Astrocyte (in vitro differentiated cells and primary cell): ENCODE results near the gene GATA2. TPM values are rescaled to one million over a fixed set of nuclear protein-coding genes. Genes with fewer than 3 reads are reported as not detected.

Source experiments
- DNase-seq: peaks from one replicate; pipeline ENCODE4 v3.0.0-alpha.2; 2010; ENCODE audit warnings: low read depth
- FAIRE-seq: peaks from 2 replicates; lab custom pipeline; 2011; peaks lifted over from hg19 to GRCh38; lab: Jason Lieb, UNC
- H2AFZ ChIP-seq: 2 replicates; pipeline ENCODE4 v1.6.0; 2012; ENCODE audit warnings: low read depth, low read length, inconsistent platforms
- H3K27ac ChIP-seq: 2 replicates; pipeline ENCODE4 v1.5.1; 2011; ENCODE audit warnings: low read depth, low read length, inconsistent platforms
- H3K27me3 ChIP-seq: 2 replicates; pipeline ENCODE4 v1.6.0; 2011; ENCODE audit warnings: low read length, inconsistent platforms; ENCODE audit not compliant: insufficient read depth
- H3K36me3 ChIP-seq: 2 replicates; pipeline ENCODE4 v1.5.1; 2011; ENCODE audit warnings: low read length, inconsistent platforms; ENCODE audit not compliant: insufficient read depth
- H3K4me1 ChIP-seq: 2 replicates; pipeline ENCODE4 v1.5.1; 2011; ENCODE audit warnings: low read length, inconsistent platforms; ENCODE audit not compliant: insufficient read depth
- H3K4me2 ChIP-seq: 2 replicates; pipeline ENCODE4 v1.6.0; 2012; ENCODE audit warnings: low read length, inconsistent platforms
- H3K4me3 ChIP-seq: 2 replicates; pipeline ENCODE4 v1.5.1; 2011; ENCODE audit warnings: low read depth, mild to moderate bottlenecking, low read length, inconsistent platforms; ENCODE audit not compliant: insufficient read depth
- H3K79me2 ChIP-seq: 2 replicates; pipeline ENCODE4 v1.6.0; 2012; ENCODE audit warnings: mild to moderate bottlenecking, low read length, inconsistent platforms; ENCODE audit not compliant: insufficient read depth
- H3K9ac ChIP-seq: 2 replicates; pipeline ENCODE4 v1.6.0; 2012; ENCODE audit warnings: mild to moderate bottlenecking, low read length, inconsistent platforms
- H3K9me3 ChIP-seq: 2 replicates; pipeline ENCODE4 v1.5.1; 2012; ENCODE audit warnings: low read depth, mild to moderate bottlenecking, low read length, inconsistent platforms; ENCODE audit not compliant: insufficient read depth
- H4K20me1 ChIP-seq: 2 replicates; pipeline ENCODE4 v1.6.0; 2012; ENCODE audit warnings: low read length, inconsistent platforms; ENCODE audit not compliant: insufficient read depth
- H3K27ac Mint-ChIP-seq: one replicate; pipeline ENCODE4 v1.8.0; 2021; ENCODE audit warnings: mild to moderate bottlenecking, mixed read lengths; ENCODE audit not compliant: unreplicated experiment
- H3K27me3 Mint-ChIP-seq: one replicate; pipeline ENCODE4 v1.8.0; 2021; ENCODE audit warnings: low read depth, mixed read lengths; ENCODE audit not compliant: unreplicated experiment
- H3K36me3 Mint-ChIP-seq: one replicate; pipeline ENCODE4 v1.8.0; 2021; ENCODE audit warnings: low read depth, mixed read lengths; ENCODE audit not compliant: unreplicated experiment
- H3K4me1 Mint-ChIP-seq: one replicate; pipeline ENCODE4 v1.8.0; 2021; ENCODE audit warnings: low read depth, mixed read lengths; ENCODE audit not compliant: unreplicated experiment
- H3K4me3 Mint-ChIP-seq: one replicate; pipeline ENCODE4 v1.8.0; 2021; ENCODE audit warnings: mild to moderate bottlenecking, moderate library complexity, mixed read lengths; ENCODE audit not compliant: unreplicated experiment
- H3K9me3 Mint-ChIP-seq: one replicate; pipeline ENCODE4 v1.8.0; 2021; ENCODE audit warnings: mild to moderate bottlenecking, mixed read lengths; ENCODE audit not compliant: unreplicated experiment
- CTCF ChIP-seq: IDR thresholded peaks from 2 replicates; pipeline ENCODE4 v1.5.1; 2011; ENCODE audit warnings: low read depth, mild to moderate bottlenecking, inconsistent platforms, low read length, moderate library complexity; ENCODE audit not compliant: insufficient read depth
- EZH2 ChIP-seq: IDR thresholded peaks from 2 replicates; pipeline ENCODE4 v1.6.1; 2012; ENCODE audit warnings: mild to moderate bottlenecking, low read length, inconsistent platforms; ENCODE audit not compliant: insufficient read depth
- total RNA-seq: library from RNA; stranded (reverse); gene quantifications from 2 replicates; pipeline ENCODE4 v1.2.1, GENCODE V29; 2021

GATA2 gene
- total RNA-seq, 1 donor from 2014 or later = 1.7 TPM

- Mint-ChIP-seq H3K36me3 (peaks cover 3% of the 10 kb centered on the region), H3K4me3 (no peak overlapping the region), H3K27ac (no peak overlapping the region), H3K27me3 (peaks cover 82% of the 10 kb centered on the region), H3K4me1 (no peaks in the 10 kb centered on the region), H3K9me3 (peaks cover 10% of the 10 kb centered on the region)
- Histone ChIP-seq H3K9ac (no peak overlapping the region), H3K4me3 (no peak overlapping the region), H3K79me2 (no peaks in the 10 kb centered on the region), H3K36me3 (no peaks in the 10 kb centered on the region), H3K4me2 (no peak overlapping the region), H4K20me1 (no peaks in the 10 kb centered on the region), H2AFZ (no peak overlapping the region), H3K27ac (no peak overlapping the region), H3K9me3 (no peaks in the 10 kb centered on the region), H3K27me3 (peaks cover 33% of the 10 kb centered on the region), H3K4me1 (no peaks in the 10 kb centered on the region)
- no peak for TF ChIP-seq EZH2
- no peak for TF ChIP-seq CTCF
- FAIRE-seq = no peak
- DNase-seq = no peak
Observed at GRCh38 chr3:128455116-128455515, 37.9 kb downstream of the GATA2 start.

- H3K36me3 ChIP-seq = no peaks in the 10 kb centered on the region
- no peak for TF ChIP-seq EZH2
- H3K79me2 ChIP-seq = no peaks in the 10 kb centered on the region
- H3K4me1 ChIP-seq = no peaks in the 10 kb centered on the region
- H3K9ac ChIP-seq = no peak overlapping the region
- Mint-ChIP-seq H3K27ac (no peak overlapping the region), H3K27me3 (peaks cover 80% of the 10 kb centered on the region), H3K4me1 (no peaks in the 10 kb centered on the region), H3K4me3 (no peak overlapping the region), H3K36me3 (peaks cover 3% of the 10 kb centered on the region), H3K9me3 (peaks cover 16% of the 10 kb centered on the region)
- H2AFZ ChIP-seq = no peak overlapping the region
- no peak overlapping the region for H3K4me3 ChIP-seq
- FAIRE-seq (no peak), DNase-seq (no peak)
- H3K4me2 ChIP-seq = no peak overlapping the region
- no peaks in the 10 kb centered on the region for H3K9me3 ChIP-seq
- no peaks in the 10 kb centered on the region for H4K20me1 ChIP-seq
- peaks cover 29% of the 10 kb centered on the region for H3K27me3 ChIP-seq
- H3K27ac ChIP-seq = no peak overlapping the region
Observed at GRCh38 chr3:128454310-128454618, 38.7 kb downstream of the GATA2 start.

- H2AFZ ChIP-seq = no peak overlapping the region
- peaks cover 3% of the 10 kb centered on the region for H3K36me3 Mint-ChIP-seq
- no peaks in the 10 kb centered on the region for H3K79me2 ChIP-seq
- H3K27ac Mint-ChIP-seq = no peak overlapping the region
- H3K4me3 ChIP-seq = no peak overlapping the region
- peaks cover 75% of the 10 kb centered on the region for H3K27me3 Mint-ChIP-seq
- no peaks in the 10 kb centered on the region for H4K20me1 ChIP-seq
- H3K27me3 ChIP-seq = peaks cover 29% of the 10 kb centered on the region
- no peak for DNase-seq
- H3K4me2 ChIP-seq = no peak overlapping the region
- H3K4me1 Mint-ChIP-seq = peaks cover 2% of the 10 kb centered on the region
- H3K9me3 Mint-ChIP-seq = peaks cover 16% of the 10 kb centered on the region
- no peak overlapping the region for H3K4me3 Mint-ChIP-seq
- TF ChIP-seq EZH2 (no peak), CTCF (no peak)
- H3K9me3 ChIP-seq = no peaks in the 10 kb centered on the region
- no peak for FAIRE-seq
- H3K9ac ChIP-seq = no peak overlapping the region
- H3K4me1 ChIP-seq = no peaks in the 10 kb centered on the region
- H3K36me3 ChIP-seq = no peaks in the 10 kb centered on the region
- no peak overlapping the region for H3K27ac ChIP-seq
Observed at GRCh38 chr3:128453501-128454309, 39.3 kb downstream of the GATA2 start.
